Measurements from ENCODE around the gene PHYKPL.
"Not testable (repeated sequence)": the region's sequence is repeated elsewhere in the genome, so short reads cannot be mapped to it uniquely, and the experiment has no call there.

Gene PHYKPL

DNA sequence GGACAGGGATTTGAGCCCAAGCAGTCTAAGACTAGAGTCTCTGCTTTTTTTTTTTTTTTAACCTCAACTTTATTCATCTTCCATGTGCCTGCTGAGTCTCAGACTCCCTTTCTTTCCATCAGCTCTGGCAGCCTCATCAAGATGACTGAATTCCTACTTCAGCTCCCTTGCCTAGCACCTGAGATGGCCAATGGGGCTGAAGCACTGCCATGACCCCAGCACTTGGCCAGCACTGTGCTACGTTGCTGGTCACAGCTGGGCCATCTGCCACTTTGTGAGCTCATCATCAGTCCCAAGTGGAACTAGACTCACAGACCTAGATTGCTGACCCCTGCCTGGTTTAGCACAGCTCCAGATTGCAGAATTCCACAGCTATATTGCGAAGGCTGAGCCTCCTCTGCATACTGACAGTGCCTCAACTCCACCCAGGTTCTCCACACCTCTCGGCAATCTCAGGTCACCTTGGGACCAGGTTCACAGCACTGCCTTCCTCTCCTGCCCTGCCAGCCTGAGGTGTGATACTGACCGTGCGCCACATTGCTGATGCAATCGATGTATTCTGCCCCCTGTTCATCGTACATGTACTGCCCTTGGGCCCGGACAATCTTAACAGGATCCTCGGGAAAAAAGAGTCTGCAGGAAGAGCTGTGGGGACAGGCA, 1.6 kb downstream of the PHYKPL start:
- H3K27me3 ChIP-seq (replicated peaks; ENCODE audit: insufficient read depth, low read length): no peaks in the 10 kb centered on the region
- H3K4me3 ChIP-seq (ENCODE audit: low read length): peak overlapping the region; percentile 97
- peaks cover 10% of the 10 kb centered on the region; the same call in 1 of the 2 replicates for H3F3A ChIP-seq (ENCODE audit: insufficient read depth, low read length)
- H4K20me1 ChIP-seq (ENCODE audit: insufficient read depth, low read length): no peaks in the 10 kb centered on the region
- H3K4me2 ChIP-seq (ENCODE audit: low read depth, low read length): peak overlapping the region; percentile 93
- TF ChIP-seq, protein P1, sequence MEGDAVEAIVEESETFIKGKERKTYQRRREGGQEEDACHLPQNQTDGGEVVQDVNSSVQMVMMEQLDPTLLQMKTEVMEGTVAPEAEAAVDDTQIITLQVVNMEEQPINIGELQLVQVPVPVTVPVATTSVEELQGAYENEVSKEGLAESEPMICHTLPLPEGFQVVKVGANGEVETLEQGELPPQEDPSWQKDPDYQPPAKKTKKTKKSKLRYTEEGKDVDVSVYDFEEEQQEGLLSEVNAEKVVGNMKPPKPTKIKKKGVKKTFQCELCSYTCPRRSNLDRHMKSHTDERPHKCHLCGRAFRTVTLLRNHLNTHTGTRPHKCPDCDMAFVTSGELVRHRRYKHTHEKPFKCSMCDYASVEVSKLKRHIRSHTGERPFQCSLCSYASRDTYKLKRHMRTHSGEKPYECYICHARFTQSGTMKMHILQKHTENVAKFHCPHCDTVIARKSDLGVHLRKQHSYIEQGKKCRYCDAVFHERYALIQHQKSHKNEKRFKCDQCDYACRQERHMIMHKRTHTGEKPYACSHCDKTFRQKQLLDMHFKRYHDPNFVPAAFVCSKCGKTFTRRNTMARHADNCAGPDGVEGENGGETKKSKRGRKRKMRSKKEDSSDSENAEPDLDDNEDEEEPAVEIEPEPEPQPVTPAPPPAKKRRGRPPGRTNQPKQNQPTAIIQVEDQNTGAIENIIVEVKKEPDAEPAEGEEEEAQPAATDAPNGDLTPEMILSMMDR (IDR thresholded peaks at IDR 0.05; ENCODE audit: low read length): no peak
- no peak for TF ChIP-seq EZH2phosphoT487 (IDR thresholded peaks at IDR 0.05; ENCODE audit: low read length)
- no peak for TF ChIP-seq EZH2 (optimal IDR thresholded peaks at IDR 0.05; ENCODE audit: low read depth, low read length)
- no peak for DNase-seq
- no peaks in the 10 kb centered on the region for H3K9me2 ChIP-seq (replicated peaks; ENCODE audit: insufficient read depth, low read length)
- no peak overlapping the region for H2AFZ ChIP-seq (ENCODE audit: low read length)
- peaks cover 27% of the 10 kb centered on the region for H3K79me2 ChIP-seq (ENCODE audit: low read length)
- H3K27ac ChIP-seq (ENCODE audit: low read length): no peak overlapping the region
- peaks cover 17% of the 10 kb centered on the region for H3K4me1 ChIP-seq (ENCODE audit: low read length)
- H3K9ac ChIP-seq (ENCODE audit: low read length): peak overlapping the region; percentile 86; the same call in 1 of the 2 replicates
- no peaks in the 10 kb centered on the region for H3K36me3 ChIP-seq (replicated peaks; ENCODE audit: insufficient read depth, low read length)
- no peaks in the 10 kb centered on the region for H3K9me3 ChIP-seq (replicated peaks; ENCODE audit: insufficient read depth, low read length)

DNA sequence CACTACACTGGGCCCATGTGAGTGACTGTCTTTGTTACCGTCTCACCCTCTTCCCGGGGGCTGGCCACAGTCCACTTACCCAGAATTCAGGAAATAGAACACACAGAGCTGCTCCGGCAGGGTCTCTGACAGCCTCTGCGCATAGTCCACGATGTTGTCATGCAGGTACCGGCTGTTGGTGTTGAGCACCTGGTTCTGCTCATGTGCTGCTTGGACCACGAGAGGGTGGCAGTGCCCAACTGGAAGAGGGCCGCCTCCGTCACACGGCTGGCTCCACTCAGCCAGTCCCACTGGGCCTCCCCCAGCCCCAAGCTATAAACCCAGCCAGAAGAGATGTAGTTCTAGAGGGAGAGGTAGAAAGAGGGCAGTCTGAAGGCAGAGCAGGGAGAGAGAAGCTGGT, 2.7 kb downstream of the PHYKPL start:
- no peaks in the 10 kb centered on the region for H3K27me3 ChIP-seq (replicated peaks; ENCODE audit: insufficient read depth, low read length)
- no peak overlapping the region for H3K4me3 ChIP-seq (ENCODE audit: low read length)
- H3K79me2 ChIP-seq (ENCODE audit: low read length): peaks cover 27% of the 10 kb centered on the region
- no peaks in the 10 kb centered on the region for H3K36me3 ChIP-seq (replicated peaks; ENCODE audit: insufficient read depth, low read length)
- peaks cover 10% of the 10 kb centered on the region; the same call in 1 of the 2 replicates for H3F3A ChIP-seq (ENCODE audit: insufficient read depth, low read length)
- no peaks in the 10 kb centered on the region for H4K20me1 ChIP-seq (ENCODE audit: insufficient read depth, low read length)
- H3K9me3 ChIP-seq (replicated peaks; ENCODE audit: insufficient read depth, low read length): no peaks in the 10 kb centered on the region
- no peak overlapping the region for H2AFZ ChIP-seq (ENCODE audit: low read length)
- H3K4me2 ChIP-seq (ENCODE audit: low read depth, low read length): no peak overlapping the region
- H3K9ac ChIP-seq (ENCODE audit: low read length): no peak overlapping the region
- no peaks in the 10 kb centered on the region for H3K9me2 ChIP-seq (replicated peaks; ENCODE audit: insufficient read depth, low read length)
- no peak for DNase-seq
- H3K27ac ChIP-seq (ENCODE audit: low read length): no peak overlapping the region
- H3K4me1 ChIP-seq (ENCODE audit: low read length): peaks cover 17% of the 10 kb centered on the region
- TF ChIP-seq, protein P1 (IDR thresholded peaks at IDR 0.05; ENCODE audit: low read length): no peak
- no peak for TF ChIP-seq EZH2 (optimal IDR thresholded peaks at IDR 0.05; ENCODE audit: low read depth, low read length)
- no peak for TF ChIP-seq EZH2phosphoT487 (IDR thresholded peaks at IDR 0.05; ENCODE audit: low read length)

DNA sequence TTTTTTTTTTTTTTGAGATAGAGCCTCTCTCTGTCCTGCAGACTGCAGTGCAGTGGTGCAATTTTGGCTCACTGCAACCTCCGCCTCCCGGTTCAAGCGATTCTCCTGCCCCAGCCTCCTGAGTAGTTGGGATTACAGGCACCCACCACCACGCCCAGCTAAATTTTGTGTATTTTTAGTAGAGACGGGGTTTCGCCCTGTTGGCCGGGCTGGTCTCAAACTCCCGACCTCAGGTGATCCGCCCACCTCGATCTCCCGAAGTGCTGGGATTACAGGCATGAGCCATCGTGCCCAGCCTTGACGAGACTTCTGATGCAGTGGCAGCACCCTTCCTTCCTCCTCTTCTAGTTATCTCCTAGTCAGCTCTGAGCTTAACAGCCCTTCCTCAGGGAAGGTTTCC, 3.5 kb downstream of the PHYKPL start:
- H3K4me2 ChIP-seq (ENCODE audit: low read depth, low read length); H3K4me3 ChIP-seq (ENCODE audit: low read length); H2AFZ ChIP-seq (ENCODE audit: low read length); DNase-seq; H3K27me3 ChIP-seq (replicated peaks; ENCODE audit: insufficient read depth, low read length); H3K9me2 ChIP-seq (replicated peaks; ENCODE audit: insufficient read depth, low read length); H3K27ac ChIP-seq (ENCODE audit: low read length); H4K20me1 ChIP-seq (ENCODE audit: insufficient read depth, low read length); H3K9ac ChIP-seq (ENCODE audit: low read length); H3K9me3 ChIP-seq (replicated peaks; ENCODE audit: insufficient read depth, low read length); H3K36me3 ChIP-seq (replicated peaks; ENCODE audit: insufficient read depth, low read length): not testable (repeated sequence)
- Histone ChIP-seq H3K79me2 (ENCODE audit: low read length) (peaks cover 27% of the 10 kb centered on the region), H3K4me1 (ENCODE audit: low read length) (peaks cover 13% of the 10 kb centered on the region), H3F3A (ENCODE audit: insufficient read depth, low read length) (peaks cover 10% of the 10 kb centered on the region; the same call in 1 of the 2 replicates)

DNA sequence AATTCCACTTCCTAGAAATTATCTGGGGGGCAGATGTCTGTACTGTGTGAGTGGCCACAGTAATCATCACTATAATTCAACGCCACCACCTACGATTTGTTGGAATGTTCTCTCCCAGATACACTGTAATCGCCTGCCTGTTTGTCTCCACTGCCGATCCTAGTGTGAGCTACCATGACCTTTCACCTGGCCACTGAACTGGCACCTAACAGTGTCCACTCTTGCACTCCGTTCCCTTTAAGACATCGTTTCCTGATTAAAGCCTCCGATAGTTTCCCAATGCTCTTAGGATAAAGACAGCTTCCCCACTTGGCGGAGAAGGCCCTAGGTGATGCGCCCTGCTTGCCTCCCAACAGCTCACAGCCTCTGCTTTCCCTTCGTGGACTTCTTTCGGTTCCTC, 4.0 kb downstream of the PHYKPL start:
- Histone ChIP-seq H3K4me1 (ENCODE audit: low read length) (peaks cover 13% of the 10 kb centered on the region), H3K4me2 (ENCODE audit: low read depth, low read length) (no peak overlapping the region), H3K9me2 (replicated peaks; ENCODE audit: insufficient read depth, low read length) (no peaks in the 10 kb centered on the region), H2AFZ (ENCODE audit: low read length) (no peak overlapping the region), H3F3A (ENCODE audit: insufficient read depth, low read length) (peaks cover 10% of the 10 kb centered on the region; the same call in 1 of the 2 replicates), H3K79me2 (ENCODE audit: low read length) (peaks cover 27% of the 10 kb centered on the region), H3K27me3 (replicated peaks; ENCODE audit: insufficient read depth, low read length) (no peaks in the 10 kb centered on the region), H3K9ac (ENCODE audit: low read length) (no peak overlapping the region), H3K9me3 (replicated peaks; ENCODE audit: insufficient read depth, low read length) (no peaks in the 10 kb centered on the region), H3K4me3 (ENCODE audit: low read length) (no peak overlapping the region), H3K36me3 (replicated peaks; ENCODE audit: insufficient read depth, low read length) (no peaks in the 10 kb centered on the region), H3K27ac (ENCODE audit: low read length) (no peak overlapping the region), H4K20me1 (ENCODE audit: insufficient read depth, low read length) (no peaks in the 10 kb centered on the region)
- DNase-seq: no peak
- TF ChIP-seq, protein P1 (IDR thresholded peaks at IDR 0.05; ENCODE audit: low read length): no peak
- TF ChIP-seq EZH2phosphoT487 (IDR thresholded peaks at IDR 0.05; ENCODE audit: low read length): no peak
- TF ChIP-seq EZH2 (optimal IDR thresholded peaks at IDR 0.05; ENCODE audit: low read depth, low read length): no peak

Measured in MM.1S (cell line).